G401.6 (cell line): ENCODE measurements around the gene LRRC4.

Experiments
- FAIRE-seq: peaks from 2 replicates; lab custom pipeline; 2012; peaks lifted over from hg19 to GRCh38; lab: Jason Lieb, UNC

Gene LRRC4

DNA sequence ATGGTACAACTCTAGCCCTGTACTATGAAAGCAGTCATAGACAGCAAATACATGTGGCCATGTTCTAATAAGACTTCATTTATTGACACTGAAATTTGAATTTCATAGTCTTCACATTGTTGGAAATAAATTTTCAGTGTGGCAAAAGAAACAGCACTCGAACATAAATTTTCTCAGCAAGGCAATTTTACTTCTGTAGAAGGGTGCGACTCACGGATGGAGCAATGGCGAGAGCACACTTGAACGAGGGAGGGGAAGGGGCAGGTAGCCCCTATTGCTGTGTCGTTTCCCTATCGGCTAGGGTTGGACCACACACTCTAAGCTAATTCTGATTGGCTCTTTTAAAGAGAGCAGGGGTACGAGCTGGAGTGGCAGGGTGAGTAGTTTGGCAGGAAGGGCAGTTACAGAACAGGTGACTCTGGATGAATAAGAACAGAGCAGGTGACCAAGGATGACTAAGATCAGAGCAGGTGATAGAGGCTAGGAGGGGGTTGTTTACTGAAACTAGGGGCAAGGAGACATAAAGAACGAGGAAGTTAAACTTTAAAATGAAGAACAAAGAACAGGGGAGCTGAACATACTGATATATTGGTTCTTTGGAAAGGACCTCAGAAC, 52.0 kb downstream of the LRRC4 start:
- no peak for FAIRE-seq

DNA sequence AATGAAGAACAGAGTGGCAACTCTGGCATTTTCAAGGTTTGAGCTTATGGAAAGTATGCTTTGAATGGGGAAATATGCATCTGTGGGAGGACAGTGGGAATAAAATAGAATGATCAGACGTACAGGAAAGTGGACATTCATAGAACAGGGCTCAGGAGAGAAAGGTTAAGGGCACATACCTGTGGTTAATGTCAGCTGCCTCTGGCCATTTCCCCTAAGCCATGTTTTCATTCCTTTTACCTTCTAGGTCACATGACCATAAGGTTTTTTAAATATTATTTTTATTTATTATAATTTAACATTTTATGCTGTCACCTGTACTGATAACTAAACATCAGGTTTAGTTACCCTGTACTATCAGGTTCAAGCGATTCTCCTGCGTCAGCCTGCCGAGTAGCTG, 52.8 kb downstream of the LRRC4 start:
- no peak for FAIRE-seq
